Suppressor macrophage treated with lipopolysaccharide for 1 hour (primary cell): ENCODE data around the gene SETD1A.
A peak's percentile ranks its signal among the peaks of the same experiment; 100 is the strongest.
"Not testable (repeated sequence)": the region's sequence is repeated elsewhere in the genome, so short reads cannot be mapped to it uniquely, and the experiment has no call there.

Source experiments
- DNase-seq, 3 donors: peaks; one replicate each; pipeline ENCODE4 v3.0.0-alpha.2; 2020 to 2022

The SETD1A gene

DNA sequence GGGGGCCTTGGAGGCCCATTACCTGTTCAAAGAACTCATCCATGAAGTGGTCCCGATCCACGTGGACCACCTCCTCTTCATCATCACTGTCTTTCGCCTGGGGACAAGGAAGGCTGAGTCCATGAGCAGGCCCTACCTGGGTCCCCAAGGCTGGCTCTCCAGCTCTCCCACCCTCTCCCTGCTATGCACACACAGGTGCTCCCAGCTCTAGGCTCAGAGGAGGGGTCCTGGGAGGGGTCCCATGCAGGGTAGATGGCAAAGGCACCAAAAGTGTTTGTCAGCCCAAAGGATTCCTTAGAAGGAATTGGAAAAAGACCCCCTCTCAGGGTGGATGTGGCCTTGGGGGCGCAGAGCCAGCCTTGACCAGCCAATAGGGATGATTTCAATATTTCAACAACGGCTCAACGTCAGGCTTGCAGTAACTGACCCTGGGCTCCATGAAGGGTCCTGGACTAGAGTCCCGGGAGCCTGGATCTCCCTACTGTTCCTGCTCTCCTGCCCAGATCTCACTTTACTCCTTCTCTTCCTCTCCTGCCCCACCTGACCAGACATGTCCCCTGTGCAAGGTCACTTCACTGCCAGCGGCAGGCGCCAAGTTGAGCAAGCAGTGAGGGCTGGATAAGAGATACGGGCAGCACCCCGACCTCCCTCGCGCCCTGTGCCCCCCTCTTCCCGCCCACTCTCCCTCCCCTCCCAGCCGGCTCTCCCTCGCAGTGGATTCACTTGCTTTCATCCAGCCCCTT, 44.1 kb downstream of the SETD1A start:
- no peak for DNase-seq

DNA sequence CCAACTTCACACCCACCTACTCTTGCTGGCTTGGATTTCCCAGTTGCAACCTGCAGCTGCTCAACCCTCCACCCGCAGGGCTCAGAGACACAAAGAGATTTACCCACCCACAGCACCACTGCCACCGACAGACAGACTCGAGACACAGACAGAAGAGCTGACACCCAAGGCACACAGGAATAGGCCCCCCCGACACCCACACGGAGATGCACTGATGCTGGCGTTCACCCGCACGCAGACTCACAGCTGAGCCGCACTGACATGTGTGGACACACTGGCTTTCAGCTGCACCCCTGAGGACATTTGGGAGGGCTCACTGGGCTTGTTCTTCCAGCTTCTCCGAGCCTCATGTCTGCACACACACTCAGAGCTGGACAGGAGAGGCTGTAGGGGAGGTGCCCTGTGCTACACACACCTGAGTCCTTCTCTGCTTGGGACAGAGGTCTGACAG, 44.7 kb downstream of the SETD1A start:
- DNase-seq: no peak

DNA sequence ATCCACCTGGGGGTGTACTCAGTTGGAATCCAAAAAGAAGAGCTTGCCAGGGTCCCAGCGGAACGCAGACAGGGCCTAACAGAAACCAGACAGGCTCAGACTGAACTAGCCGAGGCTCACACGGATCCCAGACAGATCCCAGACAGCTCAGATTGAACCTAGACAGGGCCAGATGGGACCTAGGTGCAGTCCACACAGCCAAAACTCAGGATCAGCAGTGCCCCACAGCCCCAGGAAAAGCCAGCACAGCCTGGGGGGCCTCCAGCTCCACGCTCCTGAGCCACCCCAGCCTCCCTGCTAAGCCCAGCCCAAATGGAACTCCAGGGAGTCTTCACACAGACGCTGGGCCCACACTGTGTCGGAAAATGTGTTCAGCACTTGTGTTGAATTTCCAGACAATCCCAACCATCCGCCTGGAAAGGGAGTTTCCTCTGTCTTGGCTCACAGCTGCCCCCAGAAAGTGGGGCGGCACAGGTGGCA, 45.3 kb downstream of the SETD1A start:
- no peak for DNase-seq

DNA sequence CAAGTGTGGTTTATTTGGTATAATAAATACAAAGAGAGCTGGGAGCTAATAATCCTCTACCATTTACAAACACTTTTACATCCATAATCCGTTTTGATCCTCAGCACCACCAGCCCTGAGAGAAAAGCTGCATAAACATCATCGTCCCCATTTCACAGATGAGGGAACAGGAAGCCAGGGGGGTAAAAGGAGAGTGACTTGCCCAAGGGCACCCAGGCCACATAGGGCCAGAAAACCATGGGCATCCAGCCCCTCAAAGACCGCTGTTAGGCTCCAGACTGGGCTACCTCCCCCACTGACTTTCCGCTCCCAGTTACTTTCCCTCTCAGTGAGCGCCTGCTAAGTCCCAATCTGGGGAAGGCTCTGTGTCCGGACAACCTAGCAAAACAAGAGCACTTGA, 46.2 kb downstream of the SETD1A start:
- no peak for DNase-seq

DNA sequence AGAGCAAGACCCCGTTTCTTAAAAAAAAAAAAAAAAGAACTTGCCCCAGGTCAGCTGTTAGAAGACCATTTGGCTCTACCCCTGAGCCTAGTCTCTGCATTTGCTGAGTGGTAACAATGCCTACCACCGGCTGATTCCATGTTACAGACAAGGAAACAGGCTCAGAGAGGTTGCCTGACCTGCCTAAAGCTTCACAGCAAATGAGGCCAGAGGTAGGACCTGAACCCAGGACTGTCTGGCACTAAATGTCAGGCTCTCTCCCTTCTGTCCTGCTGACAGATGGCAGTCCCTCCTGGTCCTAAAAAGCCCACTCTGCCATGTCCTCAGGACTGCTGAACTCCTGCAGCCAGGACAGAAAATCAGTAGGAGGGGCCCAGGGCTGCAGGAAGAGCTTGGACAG, 47.1 kb downstream of the SETD1A start:
- DNase-seq: no peak

DNA sequence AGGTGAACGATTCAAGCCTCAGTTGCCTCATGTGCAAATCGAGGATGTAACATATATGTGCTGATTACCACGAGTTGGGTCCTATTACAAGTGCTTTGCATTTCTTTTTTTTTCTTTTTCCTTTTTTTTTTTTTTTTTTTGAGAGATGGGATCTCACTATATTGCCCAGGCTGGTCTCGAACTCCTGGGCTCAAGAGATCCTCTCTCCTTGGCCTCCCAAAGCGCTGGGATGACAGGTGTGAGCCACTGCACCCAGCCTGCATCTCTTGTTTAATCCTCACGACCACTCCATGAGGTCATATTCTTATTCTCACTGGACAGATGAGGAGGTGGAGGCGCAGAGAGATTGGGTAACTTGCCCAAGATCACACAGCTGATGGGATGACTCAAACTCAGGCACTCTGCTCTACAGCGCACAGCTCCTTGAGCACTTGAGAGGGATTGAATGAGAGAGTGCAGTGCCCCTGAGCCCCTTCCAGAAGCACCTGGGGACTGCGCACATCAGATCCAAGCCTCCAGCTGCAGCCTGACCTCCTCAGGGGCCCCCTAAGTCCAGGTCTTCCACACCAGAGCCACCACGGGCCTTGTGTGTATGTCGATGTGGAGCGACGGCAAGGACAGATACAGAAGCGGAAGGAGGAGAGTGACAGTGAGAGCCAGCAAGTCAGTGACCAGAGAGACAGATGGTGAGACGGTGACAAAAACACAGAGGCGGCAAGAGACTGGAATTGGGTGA, 48.0 kb downstream of the SETD1A start:
- DNase-seq: peak; percentile 62 to 64 (median 62)

DNA sequence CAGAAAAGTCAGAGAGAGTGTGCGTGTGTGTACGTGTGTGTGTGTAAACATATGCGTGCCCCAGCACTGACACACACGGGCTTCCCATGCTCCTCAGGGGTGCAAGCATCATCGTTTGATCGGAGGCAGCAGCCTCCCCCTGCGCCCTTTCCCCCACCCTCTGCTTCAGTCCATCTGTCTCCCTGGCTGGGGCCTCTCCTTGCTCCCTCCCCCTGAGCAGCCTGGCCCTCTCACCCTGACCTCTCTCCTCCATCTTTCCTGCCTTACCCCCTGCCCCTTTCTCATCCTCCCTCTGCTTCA, 48.5 kb downstream of the SETD1A start:
- DNase-seq: no peak

DNA sequence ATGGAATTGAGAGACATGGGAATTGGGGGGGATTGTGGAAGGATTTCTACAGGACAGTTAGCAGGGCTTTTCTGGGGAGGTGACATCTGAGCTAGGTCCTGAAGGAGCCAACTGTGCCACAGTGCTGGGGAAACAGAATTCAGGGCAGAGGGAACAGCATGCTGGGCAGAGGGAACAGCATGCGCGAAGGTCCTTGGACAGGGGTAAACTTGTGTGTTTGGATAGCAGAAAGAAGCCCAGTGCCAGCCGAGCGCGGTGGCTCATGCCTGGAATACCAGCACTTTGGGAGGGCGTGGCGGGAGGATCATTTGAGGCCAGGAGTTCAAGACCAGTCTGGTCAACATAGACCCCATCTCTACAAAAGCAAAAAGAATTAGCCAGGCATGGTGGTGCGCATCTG, 49.0 kb downstream of the SETD1A start:
- DNase-seq: no peak

DNA sequence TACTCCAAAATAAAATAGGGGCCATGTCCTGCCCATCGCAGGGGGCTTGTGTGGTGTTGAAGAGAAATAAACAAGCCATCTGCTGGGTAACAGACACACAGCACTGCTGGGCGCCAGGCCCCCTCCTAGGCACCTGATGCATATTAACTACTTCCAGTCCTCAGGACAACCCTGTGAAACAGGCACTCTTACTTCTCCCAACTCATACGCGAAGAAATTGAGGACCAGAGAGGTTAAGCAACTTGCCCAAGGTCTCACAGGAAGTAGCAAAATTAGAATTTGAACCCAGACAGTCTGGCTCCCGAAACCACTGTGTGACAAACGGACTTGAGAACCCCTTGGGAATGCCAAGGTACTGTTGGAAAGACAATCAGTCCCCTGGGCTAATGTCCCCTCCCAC, 50.1 kb downstream of the SETD1A start:
- DNase-seq: no peak

DNA sequence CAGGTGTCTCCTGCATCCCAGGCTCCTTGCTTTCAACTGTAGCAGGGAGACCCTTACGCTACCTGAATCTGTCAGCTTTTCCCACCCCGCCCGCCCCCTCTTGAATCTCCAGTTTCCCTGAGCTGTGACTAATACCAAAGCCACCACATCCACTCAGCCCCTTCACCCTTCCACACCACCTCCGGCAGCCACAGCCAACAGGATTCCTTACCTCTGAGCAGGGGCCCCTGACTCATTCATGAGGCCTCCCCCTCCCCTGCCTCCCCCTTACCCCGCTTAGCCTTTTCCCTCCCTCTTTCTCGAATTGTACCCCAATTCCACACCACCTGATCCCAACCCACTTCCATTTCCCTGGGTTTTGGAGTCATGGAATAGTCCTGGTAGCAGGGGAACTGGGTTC, 50.6 kb downstream of the SETD1A start:
- DNase-seq: no peak

DNA sequence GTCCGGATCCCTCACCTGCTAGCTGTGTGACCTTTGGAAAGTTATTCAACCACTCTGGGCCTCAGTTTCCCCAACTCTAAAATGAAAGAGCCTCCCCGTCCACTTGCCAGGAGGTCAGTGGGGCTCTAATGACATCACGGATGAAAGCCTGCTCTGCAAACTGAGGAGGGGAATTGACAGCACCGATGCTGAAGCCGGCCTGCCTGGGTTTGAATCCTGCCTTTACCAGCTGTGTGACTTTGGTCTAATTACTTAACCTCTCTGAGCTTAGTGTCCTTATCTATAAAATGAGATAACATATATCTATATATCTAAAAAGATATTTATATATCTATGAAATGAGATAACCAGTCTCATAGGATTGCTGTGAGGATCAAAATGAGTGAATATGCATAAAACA, 51.0 kb downstream of the SETD1A start:
- no peak for DNase-seq

DNA sequence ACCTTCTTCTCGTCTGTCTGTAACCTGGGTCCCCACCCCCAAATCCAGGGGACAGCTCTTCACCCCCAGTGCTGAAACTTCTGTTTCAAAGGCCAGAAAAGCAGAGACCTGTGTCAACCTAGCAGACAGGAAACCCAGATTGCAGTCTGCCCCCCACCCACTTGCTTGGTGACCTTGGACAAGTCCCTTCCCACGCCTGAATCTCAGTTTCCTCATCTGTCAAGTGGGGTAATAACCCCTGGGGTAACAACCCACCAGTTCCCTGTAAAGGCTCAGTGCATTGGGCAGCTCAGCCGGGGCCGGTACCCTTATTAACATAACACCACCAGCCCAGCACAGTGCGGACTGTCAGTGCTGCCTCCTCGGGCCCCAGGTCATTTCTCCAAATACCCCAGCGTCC, 51.6 kb downstream of the SETD1A start:
- no peak for DNase-seq

DNA sequence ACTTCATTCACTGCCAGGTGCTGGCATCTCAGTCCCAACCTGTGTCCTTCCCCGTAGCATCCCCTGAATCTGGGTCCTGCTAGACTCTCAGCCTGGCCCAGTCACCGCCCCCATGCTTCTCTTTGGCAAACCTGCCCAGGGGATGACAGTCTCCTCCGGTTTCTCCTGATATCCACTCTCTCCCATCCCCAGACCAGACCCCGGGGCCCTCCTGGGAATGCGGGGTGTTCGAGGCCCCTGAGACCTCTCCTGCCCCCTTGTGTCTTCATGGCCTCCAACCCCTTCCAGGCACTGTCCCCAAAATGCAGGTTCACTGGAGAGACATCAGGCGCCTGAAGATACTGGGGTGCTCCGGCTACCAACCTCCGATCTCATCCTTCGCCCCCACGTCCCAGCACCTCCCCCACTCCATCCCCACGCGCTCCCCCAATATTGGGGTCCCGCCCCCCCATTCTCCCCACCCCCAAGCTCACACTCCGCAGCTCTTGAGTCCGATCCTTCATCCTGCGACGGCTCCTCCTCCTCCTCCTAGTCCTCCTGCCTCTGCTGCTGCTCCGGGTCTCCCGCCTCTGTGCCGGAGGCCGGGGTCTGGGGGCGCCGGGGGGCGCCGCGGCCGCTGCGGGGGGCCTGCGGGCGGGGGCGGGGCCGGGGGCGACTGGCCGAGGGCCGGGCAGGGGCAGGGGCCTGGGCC, 52.5 kb downstream of the SETD1A start:
- no peak for DNase-seq

DNA sequence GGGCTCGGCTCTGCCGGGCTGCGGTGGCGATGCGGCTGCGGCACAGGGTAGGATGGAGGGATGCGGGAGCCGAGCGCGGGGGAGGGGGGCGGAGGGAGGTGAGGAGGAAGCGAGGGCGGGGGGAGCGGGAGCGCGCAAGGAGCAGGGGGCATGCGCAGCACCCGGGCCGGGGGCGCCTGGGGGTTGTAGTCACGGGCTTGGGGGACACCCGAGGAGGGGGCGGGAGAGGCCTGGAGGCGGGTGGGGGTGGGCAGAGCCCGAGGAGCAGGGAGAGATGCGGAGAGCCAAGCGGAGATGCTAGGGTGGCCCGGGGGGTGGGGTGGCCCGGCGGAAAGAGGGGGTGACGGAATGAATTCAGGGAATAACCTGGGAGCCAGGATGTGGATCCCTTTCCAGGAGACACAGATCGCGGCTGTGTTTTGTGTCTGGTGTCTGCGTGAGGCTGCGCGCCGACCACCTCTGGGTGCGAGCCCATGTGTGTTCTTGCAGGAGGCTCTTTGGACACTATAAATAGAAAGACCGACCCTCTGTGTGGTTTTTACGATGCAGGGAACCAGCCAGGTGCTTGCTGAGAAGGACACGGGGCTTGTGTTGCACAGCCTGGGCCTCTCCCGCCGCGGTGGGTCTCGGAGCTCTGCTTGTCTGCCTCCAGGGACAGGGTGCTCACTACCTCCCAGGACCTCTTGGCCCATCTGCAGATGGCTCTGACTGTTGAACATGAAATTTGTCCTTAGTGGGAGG, 53.2 kb downstream of the SETD1A start, which contains the start of gene STX1B:
Gene STX1B (minus strand): TSS at position 54 of the 741 bp plus-strand sequence. CDS start 242 bp downstream, outside the sequence.
- no peak for DNase-seq

DNA sequence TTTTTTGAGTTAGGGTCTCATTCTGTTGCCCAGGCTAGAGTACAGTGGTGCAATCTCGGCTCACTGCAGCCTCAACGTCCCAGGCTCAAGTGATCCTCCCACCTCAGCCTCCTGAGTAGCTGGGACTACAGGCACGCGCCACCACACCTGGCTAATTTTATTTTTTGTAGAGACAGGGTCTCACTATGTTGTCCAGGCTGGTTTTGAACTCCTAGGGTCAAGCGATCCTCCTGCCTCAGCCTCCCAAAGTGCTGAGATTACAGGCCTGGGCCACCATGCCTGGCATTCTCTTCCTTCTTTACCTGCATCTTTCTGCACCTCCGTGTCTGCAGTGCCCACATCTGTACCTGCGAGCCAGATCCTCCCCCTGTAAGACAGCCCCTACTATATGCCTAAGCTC, 54.3 kb downstream of the SETD1A start:
- DNase-seq: not testable (repeated sequence)

DNA sequence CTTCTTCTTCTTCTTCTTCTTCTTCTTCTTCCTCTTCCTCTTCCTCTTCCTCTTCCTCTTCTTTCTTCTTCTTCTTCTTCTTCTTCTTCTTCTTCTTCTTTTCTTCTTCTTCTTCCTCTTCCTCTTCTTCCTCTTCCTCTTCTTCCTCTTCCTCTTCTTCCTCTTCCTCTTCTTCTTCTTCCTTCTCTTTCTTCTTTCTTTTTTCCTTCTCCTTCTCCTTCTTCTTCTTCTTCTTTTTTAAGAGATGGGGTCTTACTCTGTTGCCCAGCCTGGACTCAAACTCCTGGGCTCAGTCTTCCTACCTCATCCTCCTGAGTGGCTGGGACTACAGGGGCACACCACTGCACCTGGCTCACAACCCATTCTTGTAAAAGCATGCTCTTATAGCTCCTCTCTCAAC, 55.7 kb downstream of the SETD1A start:
- not testable (repeated sequence) for DNase-seq

DNA sequence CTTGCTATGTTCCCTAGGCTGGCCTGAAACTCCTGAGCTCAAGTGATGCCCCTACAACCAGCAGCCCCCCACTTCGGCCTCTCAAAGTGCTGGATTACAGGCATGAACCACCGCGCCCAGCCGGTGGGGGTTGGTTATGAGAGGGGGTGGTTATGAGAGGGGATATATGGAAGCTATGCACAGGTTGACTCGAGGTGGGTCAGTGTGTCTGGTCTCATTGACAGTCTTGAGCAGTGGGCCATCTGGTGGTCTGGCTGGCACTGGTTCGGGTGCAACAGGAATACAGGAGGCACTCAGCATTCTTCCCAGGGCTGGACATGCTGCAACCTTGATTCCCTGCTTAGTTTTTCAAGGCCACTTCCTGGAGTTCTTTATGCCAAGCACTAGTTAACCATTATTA, 58.5 kb downstream of the SETD1A start:
- no peak for DNase-seq

DNA sequence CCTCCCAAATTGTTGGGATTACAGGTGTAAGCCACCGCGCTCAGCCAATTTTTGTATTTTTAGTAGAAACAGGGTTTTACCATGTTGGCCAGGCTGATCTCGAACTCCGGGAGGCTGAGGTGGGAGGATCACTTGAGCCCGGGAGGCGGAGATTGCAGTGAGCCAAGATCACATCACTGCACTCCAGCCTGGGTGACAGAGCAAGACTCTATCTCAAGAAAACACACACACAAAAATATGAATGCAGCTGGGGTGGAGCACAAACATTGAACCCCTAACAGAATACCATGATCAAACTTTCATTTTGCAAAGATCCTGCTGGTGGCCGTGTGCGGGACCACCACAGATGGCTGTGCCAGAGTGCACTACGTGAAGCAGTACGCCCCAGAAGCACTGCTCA, 60.2 kb downstream of the SETD1A start:
- DNase-seq: not testable (repeated sequence)

DNA sequence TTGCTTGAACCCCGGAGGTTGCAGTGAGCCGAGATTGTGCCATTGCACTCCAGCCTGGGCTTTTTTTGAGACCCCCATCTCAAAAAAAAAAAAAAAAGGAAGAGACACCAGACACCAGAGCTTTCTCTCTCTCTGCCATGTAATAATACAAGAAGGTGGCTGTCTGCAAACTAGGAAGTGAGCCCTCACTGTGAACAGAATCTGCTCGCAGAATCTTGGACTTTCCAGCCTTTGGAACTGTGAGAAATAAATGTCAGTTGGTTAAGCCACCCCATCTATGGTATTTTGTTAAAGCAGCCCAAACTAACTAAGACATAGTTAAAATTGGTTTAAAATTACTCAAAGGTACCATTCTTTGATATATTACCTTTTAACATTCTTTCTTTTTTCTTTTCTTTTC, 63.0 kb downstream of the SETD1A start:
- DNase-seq: peak in 2 of 3 donors; percentile 35 to 42

DNA sequence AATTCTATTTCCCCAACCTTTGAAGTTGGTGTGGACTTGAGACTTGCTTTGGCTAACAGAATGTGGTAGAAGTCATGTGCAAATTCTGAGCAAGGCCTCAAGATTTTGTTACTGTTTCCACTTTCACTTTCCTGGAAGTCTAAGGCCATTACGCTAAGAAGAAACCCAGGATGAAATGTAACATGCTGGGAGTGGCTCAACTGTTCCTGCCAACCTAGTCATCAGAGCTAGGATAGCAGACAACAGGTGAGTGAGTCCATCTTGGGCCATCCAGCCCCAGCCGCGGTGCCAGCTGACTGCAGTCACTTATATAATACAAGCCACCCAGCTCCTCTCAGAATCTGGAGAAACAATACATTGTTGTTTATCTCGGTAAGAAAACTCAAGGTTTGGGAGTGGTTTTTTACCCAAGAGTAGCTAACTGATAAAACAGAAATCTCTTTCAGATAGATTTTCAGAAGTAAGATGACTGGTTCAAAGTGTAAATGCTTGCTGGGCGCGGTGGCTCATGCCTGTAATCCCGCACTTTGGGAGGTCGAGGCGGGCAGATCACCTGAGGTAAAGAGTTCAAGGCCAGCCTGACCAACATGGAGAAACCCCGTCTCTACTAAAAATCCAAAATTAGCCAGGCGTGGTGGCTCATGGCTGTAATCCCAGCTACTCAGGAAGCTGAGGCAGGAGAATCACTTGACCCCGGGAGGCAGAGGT, 65.1 kb downstream of the SETD1A start:
- DNase-seq: peak; percentile 35 to 75 (median 40)

DNA sequence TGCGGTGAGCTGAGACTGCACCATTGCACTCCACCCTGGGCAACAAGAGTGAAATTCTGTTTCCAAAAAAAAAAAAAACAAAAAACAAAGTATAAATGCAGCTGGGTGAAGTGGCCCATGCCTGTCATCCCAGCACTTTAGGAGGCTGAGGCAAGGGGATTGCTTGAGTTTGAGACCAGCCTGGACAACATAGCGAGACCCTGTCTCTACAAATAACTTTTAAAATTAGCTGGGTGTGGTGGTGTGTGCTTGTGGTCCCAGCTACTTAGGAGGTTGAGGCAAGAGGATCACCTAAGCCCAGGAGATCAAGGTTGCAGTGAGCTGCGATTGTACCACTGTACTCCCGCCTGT, 65.7 kb downstream of the SETD1A start:
- no peak for DNase-seq

DNA sequence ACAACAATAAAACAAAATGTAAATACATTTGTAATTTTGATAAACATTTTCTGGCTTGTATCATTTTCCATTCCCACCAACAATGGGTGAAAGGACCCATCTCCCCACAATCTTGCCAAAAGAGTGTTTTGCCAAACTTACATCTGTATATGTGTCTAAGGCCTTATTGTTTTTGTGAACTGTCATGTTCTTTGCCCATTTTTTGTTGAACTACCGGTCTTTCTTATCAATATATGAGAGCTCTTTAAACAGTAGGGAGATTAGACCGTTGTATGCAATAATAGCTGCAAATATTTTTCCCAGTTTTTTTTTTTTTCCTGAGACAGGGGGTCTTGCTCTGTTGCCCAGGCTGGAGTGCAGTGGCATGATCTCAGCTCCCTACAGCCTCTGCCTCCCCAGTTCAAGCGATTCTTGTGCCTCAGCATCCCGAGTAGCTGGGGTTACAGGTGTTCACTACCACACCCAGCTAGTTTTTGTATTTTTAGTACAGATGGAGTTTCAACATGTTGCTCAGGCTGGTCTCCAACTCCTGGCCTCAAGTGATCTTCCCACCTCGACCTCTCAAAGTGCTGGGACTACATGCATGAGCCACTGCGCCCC, 66.2 kb downstream of the SETD1A start:
- no peak for DNase-seq
